ENCODE results near the gene CHRNA4.

GRCh38 chr20:63394069-63394919 lies 33.1 kb upstream of the CHRNA4 start:
- TF ChIP-seq CTCF (IDR thresholded peaks at IDR 0.05) (no peak), POLR2A (IDR thresholded peaks at IDR 0.05) (no peak)

Measured in testis (tissue), 2 donors.